Neural progenitor cell (in vitro differentiated cells): Measurements from ENCODE around the gene SAMD13.

Source experiments
- CTCF ChIP-seq: fragments of 200-600 bp; sonication (generic); IDR thresholded peaks from 2 replicates; pipeline ENCODE4 v1.5.1; 2017; ENCODE audit warnings: antibody characterized with exemption, mild to moderate bottlenecking
- EZH2 ChIP-seq: fragments of 200-600 bp; sonication (generic); IDR thresholded peaks from 2 replicates; pipeline ENCODE4 v1.6.1; 2017; ENCODE audit warnings: antibody characterized with exemption, mild to moderate bottlenecking, moderate library complexity
- EZH2phosphoT487 ChIP-seq: fragments of 200-600 bp; sonication (generic); IDR thresholded peaks from 2 replicates; pipeline ENCODE4 v1.6.1; 2017; ENCODE audit warnings: antibody characterized with exemption

GRCh38 chr1:84379138-84379916 lies 77.8 kb downstream of the SAMD13 start:
- TF ChIP-seq CTCF, result no peak
- TF ChIP-seq EZH2, result no peak
- no peak for TF ChIP-seq EZH2phosphoT487
